ENCODE results near the gene ARHGAP26.

Gene ARHGAP26

DNA sequence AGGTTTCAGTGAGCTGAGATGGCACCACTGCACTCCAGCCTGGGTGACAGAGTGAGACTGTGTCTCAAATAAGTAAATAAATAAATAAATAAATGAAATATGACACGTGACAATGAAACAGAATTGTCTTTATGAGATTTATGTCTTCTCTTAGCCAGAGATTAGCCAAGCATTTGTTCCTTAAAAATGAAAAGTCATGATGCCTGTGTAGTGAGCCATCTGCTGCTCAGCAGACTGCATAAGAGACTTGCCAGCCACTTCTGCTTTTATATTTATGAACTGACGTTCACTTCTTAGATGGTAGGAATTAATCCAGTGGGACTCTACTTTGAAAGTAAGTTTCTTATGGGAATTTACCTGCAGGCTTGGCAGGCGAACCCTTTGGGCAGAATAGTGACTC is 405.9 kb downstream of the ARHGAP26 start:
- no peak for DNase-seq

- peak; percentile 82 for DNase-seq
Observed at GRCh38 chr5:143177263-143177983, 407.2 kb downstream of the ARHGAP26 start.

GRCh38 chr5:143179126-143179740 is 409.1 kb downstream of the ARHGAP26 start:
- no peak for DNase-seq

- no peak for DNase-seq
Observed at GRCh38 chr5:143180751-143181150, 410.6 kb downstream of the ARHGAP26 start.

GRCh38 chr5:143181173-143181572 is 411.0 kb downstream of the ARHGAP26 start:
- DNase-seq: no peak

GRCh38 chr5:143182106-143182505 is 411.9 kb downstream of the ARHGAP26 start:
- no peak for DNase-seq

DNA sequence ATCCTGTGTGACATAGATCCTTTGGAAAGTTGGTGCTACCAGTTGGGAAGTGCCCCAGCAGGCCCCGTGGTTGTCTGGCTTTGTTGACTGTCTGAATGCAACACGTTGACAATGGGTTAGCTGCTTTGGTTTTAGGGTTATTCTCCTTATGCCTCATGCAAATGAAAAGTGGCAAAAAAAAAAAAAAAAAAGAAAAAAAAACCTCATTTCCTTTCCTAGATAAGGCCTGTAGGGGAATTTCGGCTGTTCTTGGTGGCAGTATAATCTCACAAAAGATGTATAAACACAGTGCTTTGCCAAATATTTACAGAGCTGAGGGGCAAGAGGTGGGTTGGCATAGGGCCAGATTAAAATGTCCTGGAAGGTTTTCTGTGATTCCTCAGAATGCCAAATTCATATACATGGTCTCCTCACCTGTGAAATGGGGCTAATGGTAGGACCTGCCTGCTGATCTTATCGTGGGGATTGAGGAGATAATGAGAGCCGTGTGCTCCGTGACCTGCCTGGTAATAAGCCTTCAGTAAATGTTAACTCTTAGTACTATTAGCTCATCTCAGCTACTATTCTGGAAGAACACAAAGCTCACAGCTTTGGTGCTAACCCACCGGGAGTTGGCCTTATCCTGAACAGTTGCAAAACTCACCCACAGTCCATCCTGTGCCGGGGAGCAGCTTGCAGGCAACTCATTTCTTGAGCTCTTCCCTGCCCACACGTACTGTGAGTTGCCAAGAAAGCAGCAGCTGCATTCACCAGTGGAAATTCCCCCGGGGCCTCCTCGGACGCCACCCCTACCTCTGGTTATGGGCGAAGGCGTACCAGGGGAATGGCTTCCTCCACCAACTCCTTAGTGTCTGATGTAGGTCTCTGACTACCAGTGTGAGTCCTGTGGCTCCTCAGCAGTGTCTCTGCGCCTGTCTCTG is 413.0 kb downstream of the ARHGAP26 start:
- no peak for DNase-seq

- no peak for DNase-seq
Observed at GRCh38 chr5:143183989-143184388, 413.8 kb downstream of the ARHGAP26 start.

DNA sequence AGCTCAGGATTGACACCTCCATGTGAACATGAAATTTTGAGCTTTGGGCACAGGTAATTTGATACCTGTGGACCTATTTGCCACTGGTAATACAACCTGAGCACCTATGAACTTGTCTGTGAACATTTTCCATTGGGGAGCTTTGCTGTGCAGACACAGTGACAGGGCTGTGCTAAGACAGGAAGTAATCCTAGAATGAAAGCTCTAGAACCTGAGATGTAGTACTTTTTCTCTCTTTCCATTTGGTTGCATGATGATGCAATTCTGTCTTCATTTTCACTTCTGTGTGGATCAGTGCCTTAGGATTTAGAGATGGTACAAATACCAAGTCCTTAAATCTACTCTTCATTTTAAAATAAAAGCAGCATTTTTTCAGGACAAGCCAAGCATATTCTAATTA is 416.4 kb downstream of the ARHGAP26 start:
- DNase-seq: no peak

- DNase-seq: no peak
Observed at GRCh38 chr5:143187495-143187894, 417.3 kb downstream of the ARHGAP26 start.

GRCh38 chr5:143188083-143188482 is 417.9 kb downstream of the ARHGAP26 start:
- DNase-seq: no peak

GRCh38 chr5:143188692-143189091 is 418.5 kb downstream of the ARHGAP26 start:
- DNase-seq: no peak

DNA sequence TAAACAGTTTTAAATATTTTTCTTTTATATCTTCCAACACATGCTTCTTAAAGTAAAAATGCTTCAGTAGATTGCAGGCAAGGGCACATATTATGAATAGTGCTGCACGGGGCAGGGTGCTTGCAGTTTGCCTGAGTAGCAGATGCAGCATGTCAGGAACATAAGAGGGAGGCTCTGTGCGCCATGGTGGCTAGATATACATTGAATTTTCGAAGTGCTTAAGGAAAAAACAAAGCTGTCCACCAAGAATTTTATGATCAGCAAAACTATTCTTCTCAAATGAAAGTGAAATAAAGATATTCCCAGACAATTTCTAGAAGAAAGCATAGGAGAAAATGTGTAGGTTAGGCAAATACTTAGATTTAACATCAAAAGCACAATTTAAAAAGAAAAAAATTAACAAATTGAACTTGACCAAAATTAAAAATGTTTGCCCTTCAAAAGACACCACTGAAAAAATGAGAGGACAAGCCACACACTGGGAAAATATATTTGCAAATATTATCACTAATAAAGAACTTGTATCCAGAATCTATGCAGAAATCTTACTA is 420.2 kb downstream of the ARHGAP26 start:
- no peak for DNase-seq

- no peak for DNase-seq
Observed at GRCh38 chr5:143191720-143192119, 421.5 kb downstream of the ARHGAP26 start.

GRCh38 chr5:143192191-143192900 is 422.2 kb downstream of the ARHGAP26 start:
- DNase-seq: no peak

DNA sequence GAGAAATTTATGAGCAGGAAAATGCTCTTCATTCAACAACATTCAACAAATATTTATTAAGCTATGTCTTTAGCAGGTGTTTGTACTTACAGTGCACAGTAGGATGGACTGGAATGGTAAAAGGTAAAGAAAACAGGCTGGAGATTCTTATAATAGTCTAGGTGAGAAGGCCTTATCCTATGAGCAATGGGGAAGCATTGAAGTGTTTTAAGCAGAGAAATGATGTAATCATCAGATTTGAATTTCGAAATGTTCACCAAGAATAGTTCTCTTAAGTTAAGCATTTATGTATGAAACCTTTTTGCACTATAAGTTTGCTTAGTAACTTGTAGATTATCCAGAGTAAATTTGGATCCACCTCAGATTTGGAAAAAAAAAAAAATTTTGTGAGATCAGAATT is 424.0 kb downstream of the ARHGAP26 start:
- DNase-seq: no peak

GRCh38 chr5:143194713-143195112 is 424.5 kb downstream of the ARHGAP26 start:
- no peak for DNase-seq

- no peak for DNase-seq
Observed at GRCh38 chr5:143195491-143195890, 425.3 kb downstream of the ARHGAP26 start.

GRCh38 chr5:143196601-143197259 is 426.6 kb downstream of the ARHGAP26 start:
- no peak for DNase-seq

- no peak for DNase-seq
Observed at GRCh38 chr5:143197260-143197656, 427.1 kb downstream of the ARHGAP26 start.

GRCh38 chr5:143198332-143198731 is 428.2 kb downstream of the ARHGAP26 start:
- DNase-seq: no peak

DNA sequence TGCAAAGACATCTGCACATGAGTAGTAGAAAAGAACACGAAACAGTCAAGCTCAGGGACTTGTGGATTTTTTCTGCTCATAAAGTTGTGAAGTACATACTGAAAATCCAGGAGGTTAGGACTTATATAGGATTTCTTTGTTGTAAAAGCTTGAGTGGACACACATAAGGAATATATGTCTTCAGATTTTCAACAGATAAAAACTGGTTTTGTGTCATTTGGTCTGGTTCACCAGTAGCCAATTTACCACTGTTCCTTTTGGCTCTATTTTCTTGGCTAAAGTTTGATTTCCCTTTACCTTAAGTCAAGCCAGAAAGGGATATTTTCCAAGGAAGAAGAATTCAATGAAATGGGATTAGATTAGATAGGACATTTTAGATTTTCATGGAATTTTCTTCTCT is 429.0 kb downstream of the ARHGAP26 start:
- no peak for DNase-seq
